Measurements from ENCODE around the gene TMEM87A.

DNA sequence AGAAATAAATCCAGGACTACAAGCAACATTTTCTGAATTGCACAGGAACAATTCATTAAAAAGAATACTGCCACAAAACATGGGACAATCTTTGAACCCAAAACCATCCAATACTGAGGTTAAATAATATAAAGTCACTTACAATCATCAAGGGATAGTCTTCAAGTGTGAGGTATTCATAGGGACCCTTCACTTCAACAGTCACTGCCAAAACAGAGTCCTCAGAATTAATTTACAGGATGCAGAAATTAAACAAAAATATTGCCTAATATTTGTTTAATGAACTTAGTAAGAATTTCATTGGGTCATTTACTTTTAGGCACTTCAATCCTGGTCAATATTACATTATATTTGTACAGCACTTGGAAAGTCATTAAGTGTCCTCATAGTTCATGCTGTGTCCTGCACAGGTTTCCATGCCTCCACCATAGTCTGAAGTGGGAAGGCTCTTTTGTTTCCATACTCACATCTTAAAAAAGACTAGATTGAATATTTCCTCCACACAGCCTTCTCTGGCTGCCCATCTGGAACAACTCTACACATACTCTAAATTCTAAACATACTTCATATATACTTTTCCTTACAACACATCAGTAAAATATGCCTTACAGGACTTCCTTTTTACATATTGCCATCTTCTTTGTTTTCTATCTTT lies 33.6 kb downstream of the TMEM87A start:
- TF ChIP-seq POLR2AphosphoS5 (IDR thresholded peaks at IDR 0.05), result no peak
- TF ChIP-seq, protein P1, sequence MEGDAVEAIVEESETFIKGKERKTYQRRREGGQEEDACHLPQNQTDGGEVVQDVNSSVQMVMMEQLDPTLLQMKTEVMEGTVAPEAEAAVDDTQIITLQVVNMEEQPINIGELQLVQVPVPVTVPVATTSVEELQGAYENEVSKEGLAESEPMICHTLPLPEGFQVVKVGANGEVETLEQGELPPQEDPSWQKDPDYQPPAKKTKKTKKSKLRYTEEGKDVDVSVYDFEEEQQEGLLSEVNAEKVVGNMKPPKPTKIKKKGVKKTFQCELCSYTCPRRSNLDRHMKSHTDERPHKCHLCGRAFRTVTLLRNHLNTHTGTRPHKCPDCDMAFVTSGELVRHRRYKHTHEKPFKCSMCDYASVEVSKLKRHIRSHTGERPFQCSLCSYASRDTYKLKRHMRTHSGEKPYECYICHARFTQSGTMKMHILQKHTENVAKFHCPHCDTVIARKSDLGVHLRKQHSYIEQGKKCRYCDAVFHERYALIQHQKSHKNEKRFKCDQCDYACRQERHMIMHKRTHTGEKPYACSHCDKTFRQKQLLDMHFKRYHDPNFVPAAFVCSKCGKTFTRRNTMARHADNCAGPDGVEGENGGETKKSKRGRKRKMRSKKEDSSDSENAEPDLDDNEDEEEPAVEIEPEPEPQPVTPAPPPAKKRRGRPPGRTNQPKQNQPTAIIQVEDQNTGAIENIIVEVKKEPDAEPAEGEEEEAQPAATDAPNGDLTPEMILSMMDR (IDR thresholded peaks at IDR 0.05), result no peak
- TF ChIP-seq EP300 (IDR thresholded peaks at IDR 0.05), result no peak

Measured in suprapubic skin (tissue), 4 donors.